Measurements from ENCODE around the gene TSPAN2. TPM values are rescaled to one million over a fixed set of nuclear protein-coding genes. Genes with fewer than 3 reads are reported as not detected.

Gene TSPAN2
- total and polyA plus RNA-seq, 9 of the 15 experiments (the other 6 are each of a cell fraction or from before 2014, with no cell fraction given): not detected

GRCh38 chr1:115090186-115090490 is 835 bp upstream of the TSPAN2 start:
- in situ Hi-C loops (cut with MboI) (no loop called here), intact Hi-C loops (cut with micrococcal nuclease) (no loop called here)
- H4K20me1 ChIP-seq (replicated peaks; ENCODE audit: control insufficient read depth, insufficient read depth, low read length): no peaks in the 10 kb centered on the region
- no peaks in the 10 kb centered on the region for H3K36me3 ChIP-seq (ENCODE audit: control insufficient read depth, insufficient read depth, low read length)
- ATAC-seq (no peak), FAIRE-seq (no peak), DNase-seq (ENCODE audit: extremely low read depth in 1 of 4, low spot score in 3 of 4) (no peak)
- no peaks in the 10 kb centered on the region for H3K79me2 ChIP-seq (ENCODE audit: control insufficient read depth, insufficient read depth, low read length)
- no peaks in the 10 kb centered on the region for H3K9me3 ChIP-seq (replicated peaks; ENCODE audit: control insufficient read depth, insufficient read depth, low read depth, low read length)
- peaks cover 7 to 20% of the 10 kb centered on the region in 2 experiments; a peak in 3 of 5 replicates for H3K27me3 ChIP-seq (ENCODE audit: control insufficient read depth in 2 of 2, insufficient read depth in 2 of 2, low read length in 2 of 2)
- TF ChIP-seq ZNF583 (CRISPR knock-in tag; IDR thresholded peaks at IDR 0.05) (no peak), POLR3G (IDR thresholded peaks at IDR 0.05; ENCODE audit: extremely low read depth, insufficient read length, insufficient replicate concordance) (no peak), ZNF324 (CRISPR knock-in tag; IDR thresholded peaks at IDR 0.05) (no peak)
- TF ChIP-seq, protein P1, sequence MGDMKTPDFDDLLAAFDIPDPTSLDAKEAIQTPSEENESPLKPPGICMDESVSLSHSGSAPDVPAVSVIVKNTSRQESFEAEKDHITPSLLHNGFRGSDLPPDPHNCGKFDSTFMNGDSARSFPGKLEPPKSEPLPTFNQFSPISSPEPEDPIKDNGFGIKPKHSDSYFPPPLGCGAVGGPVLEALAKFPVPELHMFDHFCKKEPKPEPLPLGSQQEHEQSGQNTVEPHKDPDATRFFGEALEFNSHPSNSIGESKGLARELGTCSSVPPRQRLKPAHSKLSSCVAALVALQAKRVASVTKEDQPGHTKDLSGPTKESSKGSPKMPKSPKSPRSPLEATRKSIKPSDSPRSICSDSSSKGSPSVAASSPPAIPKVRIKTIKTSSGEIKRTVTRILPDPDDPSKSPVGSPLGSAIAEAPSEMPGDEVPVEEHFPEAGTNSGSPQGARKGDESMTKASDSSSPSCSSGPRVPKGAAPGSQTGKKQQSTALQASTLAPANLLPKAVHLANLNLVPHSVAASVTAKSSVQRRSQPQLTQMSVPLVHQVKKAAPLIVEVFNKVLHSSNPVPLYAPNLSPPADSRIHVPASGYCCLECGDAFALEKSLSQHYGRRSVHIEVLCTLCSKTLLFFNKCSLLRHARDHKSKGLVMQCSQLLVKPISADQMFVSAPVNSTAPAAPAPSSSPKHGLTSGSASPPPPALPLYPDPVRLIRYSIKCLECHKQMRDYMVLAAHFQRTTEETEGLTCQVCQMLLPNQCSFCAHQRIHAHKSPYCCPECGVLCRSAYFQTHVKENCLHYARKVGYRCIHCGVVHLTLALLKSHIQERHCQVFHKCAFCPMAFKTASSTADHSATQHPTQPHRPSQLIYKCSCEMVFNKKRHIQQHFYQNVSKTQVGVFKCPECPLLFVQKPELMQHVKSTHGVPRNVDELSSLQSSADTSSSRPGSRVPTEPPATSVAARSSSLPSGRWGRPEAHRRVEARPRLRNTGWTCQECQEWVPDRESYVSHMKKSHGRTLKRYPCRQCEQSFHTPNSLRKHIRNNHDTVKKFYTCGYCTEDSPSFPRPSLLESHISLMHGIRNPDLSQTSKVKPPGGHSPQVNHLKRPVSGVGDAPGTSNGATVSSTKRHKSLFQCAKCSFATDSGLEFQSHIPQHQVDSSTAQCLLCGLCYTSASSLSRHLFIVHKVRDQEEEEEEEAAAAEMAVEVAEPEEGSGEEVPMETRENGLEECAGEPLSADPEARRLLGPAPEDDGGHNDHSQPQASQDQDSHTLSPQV (IDR thresholded peaks at IDR 0.05): no peak
- TF ChIP-seq, protein P2, sequence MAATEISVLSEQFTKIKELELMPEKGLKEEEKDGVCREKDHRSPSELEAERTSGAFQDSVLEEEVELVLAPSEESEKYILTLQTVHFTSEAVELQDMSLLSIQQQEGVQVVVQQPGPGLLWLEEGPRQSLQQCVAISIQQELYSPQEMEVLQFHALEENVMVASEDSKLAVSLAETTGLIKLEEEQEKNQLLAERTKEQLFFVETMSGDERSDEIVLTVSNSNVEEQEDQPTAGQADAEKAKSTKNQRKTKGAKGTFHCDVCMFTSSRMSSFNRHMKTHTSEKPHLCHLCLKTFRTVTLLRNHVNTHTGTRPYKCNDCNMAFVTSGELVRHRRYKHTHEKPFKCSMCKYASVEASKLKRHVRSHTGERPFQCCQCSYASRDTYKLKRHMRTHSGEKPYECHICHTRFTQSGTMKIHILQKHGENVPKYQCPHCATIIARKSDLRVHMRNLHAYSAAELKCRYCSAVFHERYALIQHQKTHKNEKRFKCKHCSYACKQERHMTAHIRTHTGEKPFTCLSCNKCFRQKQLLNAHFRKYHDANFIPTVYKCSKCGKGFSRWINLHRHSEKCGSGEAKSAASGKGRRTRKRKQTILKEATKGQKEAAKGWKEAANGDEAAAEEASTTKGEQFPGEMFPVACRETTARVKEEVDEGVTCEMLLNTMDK (IDR thresholded peaks at IDR 0.05; ENCODE audit: borderline replicate concordance, insufficient read depth, low read depth, low read length, poor library complexity, severe bottlenecking): no peak
- H3K4me3 ChIP-seq: no peak overlapping the region
- H3K4me2 ChIP-seq (ENCODE audit: insufficient read depth, low read length): no peak overlapping the region
- H3K9me1 ChIP-seq (ENCODE audit: control insufficient read depth, insufficient read depth, low read length): no peaks in the 10 kb centered on the region
- H3K9ac ChIP-seq (ENCODE audit: insufficient read depth in 1 of 2, low read depth in 2 of 2, low read length in 2 of 2): no peak overlapping the region
- H2AFZ ChIP-seq (ENCODE audit: low read depth, low read length): no peak overlapping the region
- POLR2A ChIA-PET: interaction anchor here (0.5 to 0.6 kb wide), 2 partner anchors 236 to 433 kb away, joined by 3 read pairs; no protein-coding TSS in a partner anchor
- peaks cover 0 to 9% of the 10 kb centered on the region in 2 experiments; a peak in 2 of 5 replicates for H3K4me1 ChIP-seq (replicated peaks in 1 of 2; ENCODE audit: control insufficient read depth in 2 of 2, insufficient read depth in 2 of 2, low read length in 2 of 2)
- no peak overlapping the region for H3K27ac ChIP-seq (ENCODE audit: extremely low read depth, low read depth, low read length)
- CTCF ChIA-PET (ENCODE audit: low intra/inter-chr PET ratio): interaction anchor here (0.7 kb wide), 1 partner anchor 506 kb away, joined by 3 read pairs; no protein-coding TSS in a partner anchor
- no TSS peak for BruUV-seq (replicated peaks)
- WGBS (ENCODE audit: insufficient coverage, low coverage, missing lambda C conversion rate): 0% methylated on average over 2 of the region's 2 CpGs

Data from K562 (cell line).